Measurements from ENCODE around the gene ACTL8. TPM values are rescaled to one million over a fixed set of nuclear protein-coding genes. Genes with fewer than 3 reads are reported as not detected.

Gene ACTL8
- total RNA-seq, 1 donor from 2014 or later, result not detected

DNA sequence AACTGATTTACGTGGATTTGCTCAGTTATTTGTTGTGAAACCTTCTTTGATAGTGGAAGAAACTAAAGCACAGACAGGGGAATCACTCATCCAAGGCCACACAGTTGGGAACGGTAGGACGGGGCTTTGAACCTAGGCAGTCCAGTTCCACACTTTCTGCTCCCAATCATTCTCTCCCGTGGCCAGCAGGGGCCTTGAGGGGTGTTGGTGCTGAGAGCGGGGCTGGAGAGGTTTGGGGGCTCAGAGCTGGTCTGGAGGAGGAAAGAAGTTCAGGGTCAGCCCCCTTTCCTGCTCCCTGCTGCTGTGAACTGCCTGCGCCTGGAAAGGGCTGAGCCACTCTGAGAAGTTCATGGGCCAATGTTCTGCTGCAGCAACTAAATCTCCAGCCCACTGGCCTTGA, 31.4 kb upstream of the ACTL8 start:
- no peaks in the 10 kb centered on the region for H3K4me1 Mint-ChIP-seq (ENCODE audit: low read depth, unreplicated experiment)
- no peak for DNase-seq
- H3K4me3 Mint-ChIP-seq (ENCODE audit: unreplicated experiment), result no peak overlapping the region
- no peak for TF ChIP-seq CTCF (IDR thresholded peaks at IDR 0.05; ENCODE audit: partially characterized antibody, unreplicated experiment)
- no peak overlapping the region for H3K27ac Mint-ChIP-seq (ENCODE audit: unreplicated experiment)
- H3K36me3 Mint-ChIP-seq (ENCODE audit: unreplicated experiment), result no peaks in the 10 kb centered on the region
- peaks cover 4% of the 10 kb centered on the region for H3K9me3 Mint-ChIP-seq (ENCODE audit: unreplicated experiment)
- H3K27me3 Mint-ChIP-seq (ENCODE audit: unreplicated experiment), result peaks cover 1% of the 10 kb centered on the region

DNA sequence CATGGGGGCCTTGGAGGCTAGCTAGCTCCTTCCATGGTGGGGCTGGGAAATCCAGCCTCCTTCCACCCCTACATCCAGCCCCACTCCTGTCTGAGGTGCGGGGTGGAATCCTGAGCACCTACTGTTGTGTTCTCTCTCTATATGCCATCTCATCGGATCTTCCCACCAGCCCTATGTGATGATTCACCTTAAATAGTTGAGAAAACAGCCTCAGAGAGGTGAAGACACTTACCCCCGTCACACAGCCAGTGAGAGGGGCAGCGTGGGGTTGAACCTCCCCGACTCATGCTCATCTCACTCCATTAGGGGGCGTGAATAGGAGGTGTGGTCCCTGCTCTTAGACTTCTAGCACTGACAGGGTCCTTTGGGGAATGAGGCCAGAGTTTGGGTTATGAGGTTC, 31.0 kb upstream of the ACTL8 start:
- Mint-ChIP-seq H3K27me3 (ENCODE audit: unreplicated experiment) (no peaks in the 10 kb centered on the region), H3K27ac (ENCODE audit: unreplicated experiment) (no peak overlapping the region), H3K9me3 (ENCODE audit: unreplicated experiment) (peaks cover 2% of the 10 kb centered on the region), H3K4me3 (ENCODE audit: unreplicated experiment) (no peak overlapping the region), H3K36me3 (ENCODE audit: unreplicated experiment) (no peaks in the 10 kb centered on the region), H3K4me1 (ENCODE audit: low read depth, unreplicated experiment) (no peaks in the 10 kb centered on the region)
- no peak for TF ChIP-seq CTCF (IDR thresholded peaks at IDR 0.05; ENCODE audit: partially characterized antibody, unreplicated experiment)
- no peak for DNase-seq

DNA sequence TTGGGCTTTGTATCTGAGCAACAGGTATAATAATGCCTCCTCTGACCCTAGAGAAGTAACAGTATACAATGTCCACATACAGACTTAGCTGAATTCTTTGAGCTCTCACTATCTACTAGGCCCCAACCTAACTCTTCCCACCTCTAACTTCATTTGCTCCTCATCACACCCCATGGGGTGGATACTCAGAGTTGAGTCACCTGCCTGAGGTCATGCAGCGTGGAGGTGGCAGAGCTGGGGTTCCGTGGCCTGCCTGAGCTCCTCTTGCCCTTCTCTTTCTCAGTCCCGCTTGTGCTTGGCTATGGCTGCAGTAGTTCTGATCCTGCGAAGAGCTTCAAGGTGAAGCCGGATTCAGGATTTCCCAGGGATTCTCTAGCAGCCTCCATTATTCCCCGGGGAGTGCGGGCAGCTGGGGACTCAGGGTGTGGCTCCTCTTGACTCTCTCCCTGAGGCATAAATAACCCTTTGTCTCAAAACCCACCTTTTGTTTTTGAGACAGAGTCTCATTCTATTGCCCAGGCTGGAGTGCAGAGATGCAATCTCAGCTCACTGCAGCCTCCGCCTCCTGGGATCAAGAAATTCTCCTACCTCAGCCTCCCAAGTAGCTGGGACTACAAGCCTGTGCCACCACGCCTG, 29.9 kb upstream of the ACTL8 start:
- peaks cover 2% of the 10 kb centered on the region for H3K9me3 Mint-ChIP-seq (ENCODE audit: unreplicated experiment)

GRCh38 chr1:17725811-17726582, 29.1 kb upstream of the ACTL8 start:
- TF ChIP-seq CTCF (IDR thresholded peaks at IDR 0.05; ENCODE audit: partially characterized antibody, unreplicated experiment), result no peak
- Mint-ChIP-seq H3K4me1 (ENCODE audit: low read depth, unreplicated experiment) (no peaks in the 10 kb centered on the region), H3K27ac (ENCODE audit: unreplicated experiment) (no peak overlapping the region), H3K4me3 (ENCODE audit: unreplicated experiment) (no peak overlapping the region), H3K27me3 (ENCODE audit: unreplicated experiment) (no peaks in the 10 kb centered on the region), H3K9me3 (ENCODE audit: unreplicated experiment) (no peaks in the 10 kb centered on the region), H3K36me3 (ENCODE audit: unreplicated experiment) (no peaks in the 10 kb centered on the region)
- DNase-seq, result no peak

More for the DNA sequence above, 29.9 kb upstream of the ACTL8 start:
- H3K27me3 Mint-ChIP-seq (ENCODE audit: unreplicated experiment), result no peaks in the 10 kb centered on the region
- no peak overlapping the region for H3K4me3 Mint-ChIP-seq (ENCODE audit: unreplicated experiment)
- H3K27ac Mint-ChIP-seq (ENCODE audit: unreplicated experiment), result no peak overlapping the region
- no peaks in the 10 kb centered on the region for H3K4me1 Mint-ChIP-seq (ENCODE audit: low read depth, unreplicated experiment)
- no peaks in the 10 kb centered on the region for H3K36me3 Mint-ChIP-seq (ENCODE audit: unreplicated experiment)
- TF ChIP-seq CTCF (IDR thresholded peaks at IDR 0.05; ENCODE audit: partially characterized antibody, unreplicated experiment), result no peak
- DNase-seq, result no peak

DNA sequence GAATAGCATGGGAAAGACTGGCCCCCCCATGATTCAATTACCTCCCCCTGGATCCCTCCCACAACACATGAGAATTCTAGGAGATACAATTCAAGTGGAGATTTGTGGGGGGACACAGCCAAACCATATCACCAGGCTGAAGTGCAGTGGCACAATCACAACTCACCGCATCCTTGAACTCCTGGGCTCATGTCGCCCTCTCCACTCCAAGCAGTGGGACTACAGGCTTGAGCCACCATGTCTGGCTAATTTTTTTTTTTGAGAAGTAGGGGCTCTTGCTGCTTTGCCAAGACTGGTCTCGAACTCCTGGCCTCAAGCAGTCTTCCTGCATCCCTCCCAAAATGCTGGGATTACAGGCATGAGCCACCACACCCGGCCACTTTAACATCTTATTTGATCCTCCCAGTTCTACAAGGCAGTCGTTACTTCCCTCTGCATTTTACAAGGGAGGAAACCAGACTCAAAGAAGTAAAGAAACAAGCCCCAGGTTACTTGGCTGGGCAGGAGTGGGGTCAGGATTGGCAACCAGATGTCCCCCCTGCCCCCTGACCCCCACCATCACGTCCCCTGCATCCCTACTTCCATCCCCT, 26.9 kb upstream of the ACTL8 start:
- DNase-seq, result no peak
- Mint-ChIP-seq H3K36me3 (ENCODE audit: unreplicated experiment) (no peaks in the 10 kb centered on the region), H3K4me3 (ENCODE audit: unreplicated experiment) (no peak overlapping the region), H3K9me3 (ENCODE audit: unreplicated experiment) (no peaks in the 10 kb centered on the region), H3K27ac (ENCODE audit: unreplicated experiment) (no peak overlapping the region), H3K4me1 (ENCODE audit: low read depth, unreplicated experiment) (no peaks in the 10 kb centered on the region), H3K27me3 (ENCODE audit: unreplicated experiment) (no peaks in the 10 kb centered on the region)
- no peak for TF ChIP-seq CTCF (IDR thresholded peaks at IDR 0.05; ENCODE audit: partially characterized antibody, unreplicated experiment)
